Prostate gland (tissue), 2 donors: Measurements from ENCODE around the gene SMCO4.

ENCODE experiments used
- POLR2A ChIP-seq: fragments of 450-650 bp; IDR thresholded peaks from one replicate; pipeline ENCODE4 v1.6.1; 2016; ENCODE audit warnings: antibody characterized with exemption, mild to moderate bottlenecking
- TF ChIP-seq, protein P1 (sequence below), 4 experiments: fragments of 200-600 bp in 2 of 4; fragments of 450-650 bp in 2 of 4; sonication (generic) in 2 of 4; IDR thresholded peaks; 1 replicate in 3 of 4; 2 replicates in 1 of 4; pipeline ENCODE4 v1.5.1; 2016 to 2019; ENCODE audit warnings: antibody characterized with exemption in 4 of 4, mild to moderate bottlenecking in 2 of 4, moderate library complexity in 2 of 4

DNA sequence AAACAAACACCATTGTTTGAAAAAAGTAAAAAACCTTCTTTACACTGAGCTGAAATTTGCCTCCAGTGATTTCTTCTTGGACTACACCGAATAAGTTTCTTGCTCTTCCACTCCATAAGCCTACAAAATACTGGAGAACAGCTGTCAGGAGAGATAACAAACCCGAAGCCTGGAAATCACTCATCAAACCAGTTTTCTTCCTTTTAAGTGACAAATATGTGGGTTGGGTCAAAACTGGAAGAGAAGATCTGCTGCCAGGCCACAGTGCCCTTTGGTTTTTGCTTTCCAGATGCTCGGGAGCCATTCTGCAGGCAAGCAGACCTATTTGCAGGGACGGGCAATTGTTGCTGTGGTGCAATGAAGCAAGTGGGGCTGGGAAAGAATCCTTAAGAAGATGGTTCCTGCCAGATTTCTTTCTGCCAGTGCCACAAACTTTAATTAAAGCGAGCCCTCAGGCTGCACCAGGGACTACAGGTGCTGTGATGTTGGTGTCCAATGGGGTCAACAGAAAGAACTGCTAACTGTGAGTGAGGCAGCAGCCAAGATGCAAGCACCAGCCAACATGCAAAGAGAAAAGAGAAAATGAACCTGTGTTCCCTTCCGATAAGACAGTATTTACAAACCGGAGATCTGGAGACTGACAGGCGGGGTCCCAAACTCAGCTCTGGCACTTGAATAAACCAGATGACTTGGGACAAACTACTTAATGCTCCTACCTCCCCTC, 44.8 kb upstream of the SMCO4 start:
- TF ChIP-seq, protein P1, sequence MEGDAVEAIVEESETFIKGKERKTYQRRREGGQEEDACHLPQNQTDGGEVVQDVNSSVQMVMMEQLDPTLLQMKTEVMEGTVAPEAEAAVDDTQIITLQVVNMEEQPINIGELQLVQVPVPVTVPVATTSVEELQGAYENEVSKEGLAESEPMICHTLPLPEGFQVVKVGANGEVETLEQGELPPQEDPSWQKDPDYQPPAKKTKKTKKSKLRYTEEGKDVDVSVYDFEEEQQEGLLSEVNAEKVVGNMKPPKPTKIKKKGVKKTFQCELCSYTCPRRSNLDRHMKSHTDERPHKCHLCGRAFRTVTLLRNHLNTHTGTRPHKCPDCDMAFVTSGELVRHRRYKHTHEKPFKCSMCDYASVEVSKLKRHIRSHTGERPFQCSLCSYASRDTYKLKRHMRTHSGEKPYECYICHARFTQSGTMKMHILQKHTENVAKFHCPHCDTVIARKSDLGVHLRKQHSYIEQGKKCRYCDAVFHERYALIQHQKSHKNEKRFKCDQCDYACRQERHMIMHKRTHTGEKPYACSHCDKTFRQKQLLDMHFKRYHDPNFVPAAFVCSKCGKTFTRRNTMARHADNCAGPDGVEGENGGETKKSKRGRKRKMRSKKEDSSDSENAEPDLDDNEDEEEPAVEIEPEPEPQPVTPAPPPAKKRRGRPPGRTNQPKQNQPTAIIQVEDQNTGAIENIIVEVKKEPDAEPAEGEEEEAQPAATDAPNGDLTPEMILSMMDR (IDR thresholded peaks at IDR 0.05): no peak
- TF ChIP-seq POLR2A: no peak
